OCI-M1 (cell line): Measurements from ENCODE around the gene GRIK4.

Experiments used
- DNase-seq: peaks from one replicate; lab custom pipeline; 2025; lab: John Stamatoyannopoulos, UW

GRIK4 gene

GRCh38 chr11:120884154-120885020 is 372.8 kb downstream of the GRIK4 start:
- no peak for DNase-seq

- no peak for DNase-seq
Observed at GRCh38 chr11:120890609-120891320, 379.2 kb downstream of the GRIK4 start.

- no peak for DNase-seq
Observed at GRCh38 chr11:120893440-120894201, 382.1 kb downstream of the GRIK4 start.

GRCh38 chr11:120894202-120894985 is 382.8 kb downstream of the GRIK4 start:
- DNase-seq, result no peak

GRCh38 chr11:120896687-120897086 is 385.1 kb downstream of the GRIK4 start:
- DNase-seq, result no peak

GRCh38 chr11:120898568-120898967 is 387.0 kb downstream of the GRIK4 start:
- DNase-seq, result no peak

- no peak for DNase-seq
Observed at GRCh38 chr11:120899720-120900119, 388.2 kb downstream of the GRIK4 start.

- DNase-seq, result no peak
Observed at GRCh38 chr11:120900643-120901042, 389.1 kb downstream of the GRIK4 start.

GRCh38 chr11:120903686-120904085 is 392.1 kb downstream of the GRIK4 start:
- no peak for DNase-seq

GRCh38 chr11:120904116-120904515 is 392.6 kb downstream of the GRIK4 start:
- DNase-seq, result no peak

- DNase-seq, result no peak
Observed at GRCh38 chr11:120906766-120907165, 395.2 kb downstream of the GRIK4 start.

- no peak for DNase-seq
Observed at GRCh38 chr11:120907971-120908370, 396.4 kb downstream of the GRIK4 start.

- DNase-seq, result peak; percentile 52
Observed at GRCh38 chr11:120908461-120909181, 397.1 kb downstream of the GRIK4 start.

- DNase-seq, result no peak
Observed at GRCh38 chr11:120909676-120910416, 398.3 kb downstream of the GRIK4 start.

GRCh38 chr11:120911943-120912342 is 400.4 kb downstream of the GRIK4 start:
- no peak for DNase-seq

GRCh38 chr11:120912504-120912903 is 401.0 kb downstream of the GRIK4 start:
- DNase-seq, result peak; percentile 63

- DNase-seq, result no peak
Observed at GRCh38 chr11:120912915-120913314, 401.4 kb downstream of the GRIK4 start.

- DNase-seq, result no peak
Observed at GRCh38 chr11:120914021-120914420, 402.5 kb downstream of the GRIK4 start.

GRCh38 chr11:120914601-120915000 is 403.1 kb downstream of the GRIK4 start:
- DNase-seq, result no peak

GRCh38 chr11:120917559-120918239 is 406.2 kb downstream of the GRIK4 start:
- no peak for DNase-seq
